Islet of Langerhans (tissue), 1 donor: ENCODE measurements around the gene TMEM167A.

ENCODE experiments used
- FAIRE-seq: peaks from one replicate; lab custom pipeline; 2011; peaks lifted over from hg19 to GRCh38; lab: Jason Lieb, UNC

The TMEM167A gene

DNA sequence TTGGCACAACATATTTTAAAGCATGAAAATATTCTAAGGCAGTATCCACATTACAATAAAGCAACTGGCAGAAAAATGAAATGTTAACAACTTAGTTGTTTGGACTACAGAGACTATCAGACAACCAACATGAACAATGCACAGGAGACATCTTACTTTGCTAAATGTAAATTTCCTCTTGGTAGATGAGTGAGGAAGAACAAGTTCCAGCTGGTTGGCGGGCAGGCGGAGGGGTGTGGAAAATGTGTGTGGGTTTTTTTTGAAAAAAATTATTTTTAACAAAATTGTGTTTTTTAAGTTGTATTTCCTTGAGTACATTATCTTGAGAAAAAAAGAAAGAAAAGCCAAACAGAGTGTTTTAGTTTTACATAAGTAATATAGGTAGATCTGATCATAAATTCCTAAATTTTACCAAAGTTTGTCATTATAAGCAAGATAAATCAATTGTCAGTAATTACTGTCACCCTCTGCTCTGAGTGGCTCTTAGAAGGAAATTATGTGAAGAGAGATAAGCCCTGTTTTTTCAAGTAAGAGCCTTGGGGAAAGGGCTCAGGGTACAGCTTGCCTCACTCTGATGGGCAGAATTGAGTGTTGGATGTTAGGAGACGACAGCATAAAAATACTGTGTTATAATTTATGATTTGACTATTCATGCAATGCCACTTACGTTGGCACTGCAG is 42.5 kb downstream of the TMEM167A start:
- FAIRE-seq: no peak

GRCh38 chr5:83034036-83034435 is 43.2 kb downstream of the TMEM167A start:
- FAIRE-seq: no peak

DNA sequence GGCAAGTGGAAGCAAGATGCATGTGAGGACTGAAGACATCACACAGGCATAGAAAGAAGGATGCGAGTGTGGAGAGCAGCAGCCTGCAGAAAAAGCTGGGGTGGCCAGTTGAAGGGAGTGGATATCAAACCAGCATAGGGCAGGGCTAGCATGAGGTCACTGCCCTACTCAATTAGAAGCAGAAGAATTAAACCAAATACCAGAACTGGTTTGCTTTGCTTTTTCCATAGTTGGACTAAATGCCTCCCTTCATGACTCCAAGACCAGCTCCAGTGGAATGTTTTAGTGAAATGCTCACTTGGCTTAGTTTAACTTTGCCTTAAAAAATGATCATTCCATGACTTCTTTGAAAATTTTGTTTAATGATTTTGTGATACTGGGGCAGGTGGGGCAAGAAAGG is 45.8 kb downstream of the TMEM167A start:
- FAIRE-seq: no peak

DNA sequence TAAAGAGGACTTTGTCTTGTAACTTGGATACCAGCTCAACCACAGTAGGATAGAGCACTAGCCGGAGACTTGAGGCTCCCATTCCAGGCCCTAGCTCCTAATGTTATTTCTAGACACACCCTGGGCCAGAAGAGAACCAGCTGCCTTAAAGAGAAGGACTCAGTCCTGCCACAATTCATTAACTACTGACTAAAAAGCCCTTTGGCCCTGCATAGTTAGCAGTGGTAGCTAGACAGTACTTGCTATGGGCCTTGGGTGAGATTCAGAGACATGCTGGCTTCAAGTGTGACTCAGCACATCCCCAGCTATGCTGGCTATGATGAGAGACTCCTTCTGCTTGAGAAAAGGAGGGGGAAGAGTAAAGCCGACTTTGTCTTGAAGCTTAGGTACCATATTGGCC is 47.3 kb downstream of the TMEM167A start:
- no peak for FAIRE-seq

GRCh38 chr5:83026930-83027687 is 50.1 kb downstream of the TMEM167A start:
- no peak for FAIRE-seq

GRCh38 chr5:83026516-83026915 is 50.7 kb downstream of the TMEM167A start:
- FAIRE-seq: no peak

DNA sequence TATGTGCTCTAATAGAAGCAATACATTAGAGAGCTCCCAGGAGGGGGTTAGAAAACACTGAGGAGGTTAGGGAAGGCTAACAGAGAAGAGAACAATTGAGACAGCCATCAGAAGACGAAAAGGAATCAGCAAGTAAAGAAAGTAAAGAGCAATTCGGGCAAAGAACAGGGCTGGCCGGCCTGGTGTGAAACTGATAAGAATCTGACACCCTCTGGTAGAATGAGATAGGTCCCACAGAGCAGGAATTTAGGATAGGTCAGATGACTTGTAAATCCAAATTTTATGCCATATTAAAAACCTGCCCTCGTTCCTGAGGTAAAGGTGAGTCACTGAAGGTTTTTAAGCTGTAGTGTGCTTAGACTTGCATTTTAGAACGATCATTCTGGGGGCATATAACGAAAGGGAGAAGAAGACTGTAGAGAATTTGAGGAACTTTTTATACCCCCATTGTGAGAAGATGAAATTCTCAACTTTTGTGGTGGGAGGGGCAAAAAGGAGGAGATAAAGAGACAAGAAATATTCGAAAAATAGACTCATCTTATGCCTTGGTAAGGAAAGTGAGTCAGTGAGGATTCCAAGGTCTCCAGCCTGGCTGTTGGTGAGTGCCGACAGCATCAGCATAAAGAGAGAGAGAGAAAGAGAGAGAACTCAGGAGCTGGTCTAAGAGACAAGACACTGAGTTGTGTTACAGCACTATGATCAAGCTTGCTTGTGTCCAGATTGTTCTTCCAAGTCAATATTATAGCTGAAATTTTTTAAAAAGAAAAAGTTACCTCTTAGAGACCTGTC is 51.3 kb downstream of the TMEM167A start:
- no peak for FAIRE-seq

- no peak for FAIRE-seq
Measured at GRCh38 chr5:83022334-83022733, 54.9 kb downstream of the TMEM167A start.

- FAIRE-seq: no peak
Measured at GRCh38 chr5:83015676-83016075, 61.5 kb downstream of the TMEM167A start.

DNA sequence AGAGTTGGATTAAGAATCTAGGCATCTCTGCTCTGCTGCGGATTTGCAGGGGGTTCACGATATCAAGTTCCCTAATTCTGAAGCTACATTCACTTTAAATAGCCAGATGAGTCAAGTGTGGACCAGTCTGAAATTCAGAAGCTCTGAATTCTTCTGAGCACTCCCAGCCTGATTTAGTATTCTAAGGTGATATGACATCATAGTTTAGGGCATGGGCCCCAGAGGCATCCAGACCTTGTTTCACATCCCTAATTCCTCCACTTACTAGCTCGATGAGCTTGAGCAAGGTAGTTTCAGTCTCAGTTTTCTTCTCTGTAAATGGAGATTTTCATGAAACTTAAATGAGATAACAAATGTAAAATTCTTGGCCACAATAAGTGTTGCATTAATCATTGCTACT is 65.2 kb downstream of the TMEM167A start:
- no peak for FAIRE-seq

DNA sequence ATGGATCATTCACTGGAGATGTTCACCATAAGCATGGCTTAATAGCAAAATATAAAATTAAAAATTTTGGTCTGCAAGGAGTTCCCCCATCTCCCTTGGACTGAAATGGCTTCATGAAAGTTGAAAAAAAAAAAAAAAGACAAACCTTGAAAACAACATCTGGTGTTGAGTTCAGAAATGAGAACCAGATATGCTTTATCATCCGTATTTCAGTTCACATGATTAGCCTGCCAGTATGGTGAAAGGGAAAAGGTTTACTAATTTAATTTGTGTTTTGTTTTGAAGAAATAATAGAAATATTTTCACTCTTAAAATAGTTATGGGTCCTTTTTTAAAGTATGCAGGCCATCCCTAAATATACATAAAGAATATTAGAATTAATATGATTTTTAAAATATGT is 67.8 kb downstream of the TMEM167A start:
- FAIRE-seq: no peak

DNA sequence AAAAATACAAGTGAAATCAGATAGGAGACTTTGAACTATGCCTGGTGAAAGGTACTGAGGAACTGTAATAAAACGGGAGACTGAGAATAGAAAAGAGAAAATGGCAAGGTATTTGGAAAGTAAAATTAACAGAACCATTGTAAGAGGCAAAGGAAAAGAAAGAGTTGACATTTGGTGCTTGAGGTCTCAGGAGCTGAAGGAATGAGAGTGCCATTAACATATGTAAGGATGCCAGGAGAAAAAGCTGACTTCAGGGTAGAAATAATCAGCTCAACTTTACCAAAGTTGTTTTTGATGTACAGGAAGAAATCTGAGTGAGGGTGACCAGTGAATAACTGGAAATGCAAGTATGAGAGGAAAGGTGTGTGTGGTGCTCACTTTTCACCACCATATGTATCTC is 69.4 kb downstream of the TMEM167A start:
- no peak for FAIRE-seq

- no peak for FAIRE-seq
Measured at GRCh38 chr5:83006683-83007283, 70.4 kb downstream of the TMEM167A start.

DNA sequence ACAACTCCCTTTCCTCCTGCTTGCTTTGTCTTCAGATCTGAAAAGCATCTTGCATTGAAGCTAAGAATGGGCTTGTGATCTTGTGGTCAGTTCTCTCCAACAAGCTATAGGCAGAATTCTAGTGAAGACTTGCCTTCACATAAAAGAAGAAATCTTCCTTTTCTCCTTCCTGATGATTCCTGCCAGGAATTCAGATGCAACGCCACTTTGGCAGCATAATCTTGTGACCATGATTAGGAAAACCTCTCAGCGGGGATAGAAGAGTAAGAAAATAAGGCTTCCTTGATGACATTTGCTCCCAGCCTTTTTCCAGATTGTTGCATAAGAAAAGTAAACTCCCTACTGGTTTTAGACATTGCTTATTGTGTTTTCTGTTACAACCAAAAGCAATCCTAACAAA is 73.4 kb downstream of the TMEM167A start:
- no peak for FAIRE-seq
